SK-N-SH treated with all-trans-retinoic acid at 6 μM for 48 hours (cell line): Measurements from ENCODE around the gene SLC46A2.

Experiments
- ATAC-seq: fragments of 200-7000 bp; cut with Tn5 transposase; 3 replicates; pipeline ENCODE4 v1.9.1; 2020; ENCODE audit warnings: mild to moderate bottlenecking, moderate library complexity
- ARNTL ChIP-seq: fragments of 450-650 bp; formaldehyde crosslinking; IDR thresholded peaks from 2 replicates; pipeline ENCODE4 v1.5.0; 2020; ENCODE audit warnings: low read depth, mild to moderate bottlenecking, moderate library complexity, borderline replicate concordance
- BACH2 ChIP-seq: fragments of 250-450 bp; sonication (Bioruptor Pico); IDR thresholded peaks from 2 replicates; pipeline ENCODE4 v1.9.0; 2021; ENCODE audit warnings: mild to moderate bottlenecking, borderline replicate concordance
- CREB5 ChIP-seq: fragments of 250-450 bp; sonication (Bioruptor Pico); IDR thresholded peaks from 2 replicates; pipeline ENCODE4 v1.5.1; 2020; ENCODE audit warnings: low read depth, mild to moderate bottlenecking, moderate library complexity
- ESRRG ChIP-seq: fragments of 250-450 bp; sonication (Bioruptor Pico); IDR thresholded peaks from 2 replicates; pipeline ENCODE4 v1.6.1; 2021; ENCODE audit warnings: mild to moderate bottlenecking
- GLIS3 ChIP-seq: fragments of 250-450 bp; sonication (Bioruptor Pico); IDR thresholded peaks from 2 replicates; pipeline ENCODE4 v1.5.0; 2020; ENCODE audit warnings: mild to moderate bottlenecking, moderate library complexity
- ISL1 ChIP-seq: fragments of 250-450 bp; sonication (Bioruptor Pico); IDR thresholded peaks from 2 replicates; pipeline ENCODE4 v2.1.2; 2022; ENCODE audit warnings: mild to moderate bottlenecking, moderate library complexity
- OSR1 ChIP-seq: fragments of 250-450 bp; sonication (Bioruptor Pico); IDR thresholded peaks from 2 replicates; pipeline ENCODE4 v1.8.0; 2022; ENCODE audit warnings: moderate library complexity, mild to moderate bottlenecking, inconsistent platforms
- POU6F1 ChIP-seq: fragments of 250-450 bp; sonication (Bioruptor Pico); IDR thresholded peaks from 2 replicates; pipeline ENCODE4 v1.8.0; 2021; ENCODE audit warnings: low read depth, mild to moderate bottlenecking, moderate library complexity, borderline replicate concordance
- TCF4 ChIP-seq: fragments of 250-450 bp; sonication (Bioruptor Pico); IDR thresholded peaks from 2 replicates; pipeline ENCODE4 v1.8.0; 2021; ENCODE audit warnings: mild to moderate bottlenecking, moderate library complexity, borderline replicate concordance
- TOX ChIP-seq: fragments of 250-450 bp; sonication (Bioruptor Pico); IDR thresholded peaks from 2 replicates; pipeline ENCODE4 v1.8.0; 2021; ENCODE audit warnings: mild to moderate bottlenecking, moderate library complexity, borderline replicate concordance
- ZC3H10 ChIP-seq: fragments of 250-450 bp; sonication (Bioruptor Pico); IDR thresholded peaks from 2 replicates; pipeline ENCODE4 v1.5.1; 2021; ENCODE audit warnings: mild to moderate bottlenecking, moderate library complexity
- ZFP3 ChIP-seq: fragments of 250-450 bp; sonication (Bioruptor Pico); IDR thresholded peaks from 2 replicates; pipeline ENCODE4 v1.5.0; 2020; ENCODE audit warnings: mild to moderate bottlenecking, moderate library complexity
- ZNF70 ChIP-seq: fragments of 450-650 bp; formaldehyde crosslinking; IDR thresholded peaks from 2 replicates; pipeline ENCODE4 v1.5.0; 2020; ENCODE audit warnings: mild to moderate bottlenecking, moderate library complexity
- TF ChIP-seq, protein P1 (sequence below): fragments of 250-450 bp; sonication (Bioruptor Pico); IDR thresholded peaks from 2 replicates; pipeline ENCODE4 v1.8.0; 2020; ENCODE audit warnings: mild to moderate bottlenecking, moderate library complexity, borderline replicate concordance
- TF ChIP-seq, protein P2 (sequence below): fragments of 250-450 bp; sonication (Bioruptor Pico); IDR thresholded peaks from 2 replicates; pipeline ENCODE4 v1.5.1; 2021; ENCODE audit warnings: mild to moderate bottlenecking, moderate library complexity

The SLC46A2 gene

GRCh38 chr9:112831969-112832368 lies 58.7 kb downstream of the SLC46A2 start:
- TF ChIP-seq POU6F1 (CRISPR knock-in tag) = no peak
- no peak for TF ChIP-seq ESRRG (CRISPR knock-in tag)
- TF ChIP-seq ZNF70 (CRISPR knock-in tag) = no peak
- no peak for TF ChIP-seq ZC3H10 (CRISPR knock-in tag)
- TF ChIP-seq, protein P1, sequence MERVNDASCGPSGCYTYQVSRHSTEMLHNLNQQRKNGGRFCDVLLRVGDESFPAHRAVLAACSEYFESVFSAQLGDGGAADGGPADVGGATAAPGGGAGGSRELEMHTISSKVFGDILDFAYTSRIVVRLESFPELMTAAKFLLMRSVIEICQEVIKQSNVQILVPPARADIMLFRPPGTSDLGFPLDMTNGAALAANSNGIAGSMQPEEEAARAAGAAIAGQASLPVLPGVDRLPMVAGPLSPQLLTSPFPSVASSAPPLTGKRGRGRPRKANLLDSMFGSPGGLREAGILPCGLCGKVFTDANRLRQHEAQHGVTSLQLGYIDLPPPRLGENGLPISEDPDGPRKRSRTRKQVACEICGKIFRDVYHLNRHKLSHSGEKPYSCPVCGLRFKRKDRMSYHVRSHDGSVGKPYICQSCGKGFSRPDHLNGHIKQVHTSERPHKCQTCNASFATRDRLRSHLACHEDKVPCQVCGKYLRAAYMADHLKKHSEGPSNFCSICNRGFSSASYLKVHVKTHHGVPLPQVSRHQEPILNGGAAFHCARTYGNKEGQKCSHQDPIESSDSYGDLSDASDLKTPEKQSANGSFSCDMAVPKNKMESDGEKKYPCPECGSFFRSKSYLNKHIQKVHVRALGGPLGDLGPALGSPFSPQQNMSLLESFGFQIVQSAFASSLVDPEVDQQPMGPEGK (CRISPR knock-in tag) = no peak
- TF ChIP-seq ZFP3 = no peak
- no peak for TF ChIP-seq BACH2 (CRISPR knock-in tag)
- TF ChIP-seq ARNTL = no peak
- TF ChIP-seq OSR1 (CRISPR knock-in tag) = no peak
- TF ChIP-seq TOX (CRISPR knock-in tag) = no peak
- TF ChIP-seq CREB5 (CRISPR knock-in tag) = no peak
- TF ChIP-seq ISL1 (CRISPR knock-in tag) = no peak
- no peak for TF ChIP-seq TCF4 (CRISPR knock-in tag)
- TF ChIP-seq GLIS3 (CRISPR knock-in tag) = no peak
- TF ChIP-seq, protein P2, sequence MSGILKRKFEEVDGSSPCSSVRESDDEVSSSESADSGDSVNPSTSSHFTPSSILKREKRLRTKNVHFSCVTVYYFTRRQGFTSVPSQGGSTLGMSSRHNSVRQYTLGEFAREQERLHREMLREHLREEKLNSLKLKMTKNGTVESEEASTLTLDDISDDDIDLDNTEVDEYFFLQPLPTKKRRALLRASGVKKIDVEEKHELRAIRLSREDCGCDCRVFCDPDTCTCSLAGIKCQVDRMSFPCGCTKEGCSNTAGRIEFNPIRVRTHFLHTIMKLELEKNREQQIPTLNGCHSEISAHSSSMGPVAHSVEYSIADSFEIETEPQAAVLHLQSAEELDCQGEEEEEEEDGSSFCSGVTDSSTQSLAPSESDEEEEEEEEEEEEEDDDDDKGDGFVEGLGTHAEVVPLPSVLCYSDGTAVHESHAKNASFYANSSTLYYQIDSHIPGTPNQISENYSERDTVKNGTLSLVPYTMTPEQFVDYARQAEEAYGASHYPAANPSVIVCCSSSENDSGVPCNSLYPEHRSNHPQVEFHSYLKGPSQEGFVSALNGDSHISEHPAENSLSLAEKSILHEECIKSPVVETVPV (CRISPR knock-in tag) = no peak
- no peak for ATAC-seq

GRCh38 chr9:112831281-112831851 lies 59.3 kb downstream of the SLC46A2 start:
- ATAC-seq = no peak
- TF ChIP-seq GLIS3 (CRISPR knock-in tag) (no peak), ESRRG (CRISPR knock-in tag) (no peak), POU6F1 (CRISPR knock-in tag) (no peak), ISL1 (CRISPR knock-in tag) (no peak)
- TF ChIP-seq, protein P2 (CRISPR knock-in tag) = no peak
